GM18951 (cell line): ENCODE data around the gene MAPK9.

Experiments used
- POLR2A ChIP-seq: IDR thresholded peaks from 4 replicates; pipeline ENCODE4 v1.6.1; 2011; ENCODE audit warnings: mild to moderate bottlenecking; ENCODE audit not compliant: insufficient read length, insufficient read depth; ENCODE audit errors: extremely low read depth
- in situ Hi-C: fragments of 300-500 bp; cut with MboI; formaldehyde crosslinking; loops from one replicate; pipeline ENCODE4 v1.12.0; 2022; ENCODE audit warnings: low sequenced_read_pairs, mixed read lengths, inconsistent platforms; ENCODE audit not compliant: unreplicated experiment

The MAPK9 gene

DNA sequence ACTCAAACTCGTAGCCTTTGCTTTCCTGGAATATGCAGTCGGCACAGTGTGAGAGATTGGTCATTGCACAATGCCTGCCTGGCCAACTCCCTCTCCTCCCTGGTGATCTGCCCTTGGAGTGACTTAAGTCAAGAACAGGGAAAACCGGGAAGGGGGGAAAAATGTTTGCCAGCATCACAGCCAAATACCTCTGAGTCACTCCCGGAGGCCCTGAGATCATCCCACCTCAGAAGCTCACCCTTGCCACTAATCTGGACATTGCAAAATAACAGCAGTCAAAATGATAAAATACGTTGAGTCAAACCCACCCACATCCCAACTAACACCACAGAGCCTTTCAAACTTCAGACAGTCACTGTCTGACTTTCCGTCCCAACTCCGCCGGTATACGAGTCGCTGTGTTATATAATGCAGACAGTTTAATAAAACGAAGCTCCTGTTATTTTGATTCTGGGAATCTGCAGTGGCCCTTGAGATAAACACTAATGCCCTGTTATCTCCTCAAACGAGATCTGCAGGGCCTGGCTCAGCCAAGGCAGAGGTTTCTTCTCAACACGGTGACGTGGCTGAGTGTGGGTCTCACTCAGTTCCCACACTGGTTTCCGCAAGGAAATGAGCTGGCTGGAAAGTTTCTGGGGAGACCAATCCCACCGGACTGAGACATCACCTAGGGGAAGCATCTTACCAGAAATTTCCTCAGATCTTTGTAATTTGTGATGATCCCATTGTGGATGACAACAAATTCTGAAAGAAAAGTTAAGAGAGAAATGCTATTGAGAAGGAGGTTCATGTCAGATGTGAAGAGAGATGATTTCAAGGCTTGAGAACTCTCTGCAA is 39.1 kb upstream of the MAPK9 start:
- no peak for TF ChIP-seq POLR2A
- in situ Hi-C loops, result no loop called here

DNA sequence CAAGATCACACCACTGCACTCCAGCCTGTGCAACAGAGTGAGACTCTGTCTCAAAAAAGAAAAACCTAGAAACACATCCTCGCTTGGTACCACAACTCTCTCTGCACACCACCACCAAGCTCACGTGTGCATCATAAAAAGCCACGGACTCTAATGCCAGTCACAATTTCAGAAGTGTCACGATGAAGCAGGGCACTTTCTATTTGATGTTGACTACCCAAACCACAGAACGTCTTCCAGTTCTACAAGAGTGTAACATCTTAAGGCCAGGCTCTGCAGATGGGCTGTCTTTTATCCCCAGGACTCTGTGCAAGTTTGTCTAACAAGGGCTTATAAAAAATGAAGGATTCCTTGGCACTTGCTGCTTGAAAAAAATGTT is 38.4 kb upstream of the MAPK9 start:
- in situ Hi-C loops, result no loop called here
- TF ChIP-seq POLR2A, result no peak

DNA sequence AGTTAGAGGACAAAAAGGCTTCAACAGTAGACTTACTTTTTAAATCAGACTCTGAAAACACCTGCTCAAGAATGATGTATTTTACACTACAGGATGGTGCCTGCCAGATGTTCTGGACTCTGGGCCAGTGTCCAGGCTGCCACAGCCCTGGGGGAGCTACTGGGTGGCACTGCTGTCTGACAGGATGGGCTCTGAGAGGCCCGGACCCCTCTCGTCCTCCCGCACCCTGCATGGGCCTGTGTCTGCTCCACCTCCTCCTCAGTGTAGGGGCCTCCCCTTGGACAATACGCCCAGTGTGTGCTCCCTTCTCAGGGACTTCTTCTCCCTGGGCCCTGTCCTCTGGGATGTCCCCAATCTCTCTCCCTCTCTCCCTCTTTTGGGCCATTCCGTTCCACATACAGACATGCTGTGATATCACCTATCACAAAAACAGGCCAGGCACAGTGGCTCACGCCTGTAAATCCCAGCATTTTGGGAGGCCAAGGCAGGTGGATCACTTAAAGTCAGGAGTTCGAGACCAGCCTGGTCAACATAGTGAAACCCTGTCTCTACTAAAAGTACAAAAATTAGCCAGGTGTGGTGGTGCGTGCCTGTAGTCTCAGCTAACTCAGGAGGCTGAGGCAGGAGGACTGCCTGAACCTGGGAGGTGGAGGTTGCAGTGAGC is 37.9 kb upstream of the MAPK9 start:
- in situ Hi-C loops, result no loop called here
- TF ChIP-seq POLR2A, result no peak

DNA sequence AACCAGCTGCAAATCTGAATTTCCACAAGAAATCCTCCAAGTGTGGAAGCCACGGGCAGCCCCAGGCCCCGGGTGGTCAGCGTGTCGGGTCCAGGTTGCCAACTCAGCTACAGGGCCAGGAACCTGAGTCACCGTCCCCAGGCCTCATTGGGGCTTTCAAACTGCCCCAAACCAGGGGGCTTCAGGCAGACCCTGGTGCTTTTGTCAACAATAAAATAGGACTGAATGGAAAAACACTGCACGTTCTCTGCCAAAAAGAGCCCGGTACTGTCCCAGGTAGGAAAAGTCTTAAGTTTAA is 37.2 kb upstream of the MAPK9 start:
- in situ Hi-C loops, result no loop called here
- TF ChIP-seq POLR2A, result no peak

DNA sequence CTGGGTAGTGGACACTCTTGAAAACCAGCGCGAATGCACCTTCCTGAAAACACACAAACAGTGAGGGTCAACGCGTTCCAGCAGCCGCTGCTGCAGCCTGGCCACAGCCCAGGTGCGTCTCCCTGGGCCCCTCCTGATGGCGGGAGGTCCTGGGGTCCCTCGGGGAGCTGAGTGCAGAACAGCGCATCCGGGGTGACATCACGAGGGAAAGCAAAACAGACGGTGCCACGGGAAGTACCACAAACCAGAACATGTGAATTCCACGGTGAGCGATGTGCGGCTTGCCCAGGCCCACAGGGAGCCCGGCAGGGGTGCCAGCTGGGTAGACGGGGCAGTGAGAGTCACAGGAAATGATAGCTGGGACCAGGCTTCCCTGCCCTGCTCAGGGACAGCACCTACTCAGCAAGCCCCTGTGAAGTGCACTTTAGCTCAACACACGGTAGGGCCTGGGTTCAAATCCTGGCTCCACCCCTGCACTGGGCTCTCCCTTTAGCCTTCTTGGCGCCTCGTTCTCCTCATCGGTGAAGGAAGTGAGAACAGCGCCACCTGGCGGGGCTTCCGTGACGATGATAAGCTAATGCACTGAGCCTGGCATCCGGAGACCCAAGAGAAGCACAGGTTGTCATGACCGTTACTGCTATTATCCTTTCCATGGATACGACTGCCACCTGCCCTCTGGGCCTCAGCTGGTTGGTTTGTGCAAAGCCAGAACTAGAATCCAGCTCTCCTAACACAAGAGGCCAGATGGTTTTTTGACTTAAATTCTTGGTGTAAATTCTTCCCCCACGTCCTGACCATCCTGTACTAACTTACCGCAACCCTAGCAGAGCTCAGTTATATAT is 36.6 kb upstream of the MAPK9 start:
- TF ChIP-seq POLR2A, result no peak
- in situ Hi-C loops, result no loop called here

- in situ Hi-C loops, result no loop called here
- TF ChIP-seq POLR2A, result no peak
These were observed 35.2 kb upstream of the MAPK9 start for GRCh38 chr5:180326989-180327565.

DNA sequence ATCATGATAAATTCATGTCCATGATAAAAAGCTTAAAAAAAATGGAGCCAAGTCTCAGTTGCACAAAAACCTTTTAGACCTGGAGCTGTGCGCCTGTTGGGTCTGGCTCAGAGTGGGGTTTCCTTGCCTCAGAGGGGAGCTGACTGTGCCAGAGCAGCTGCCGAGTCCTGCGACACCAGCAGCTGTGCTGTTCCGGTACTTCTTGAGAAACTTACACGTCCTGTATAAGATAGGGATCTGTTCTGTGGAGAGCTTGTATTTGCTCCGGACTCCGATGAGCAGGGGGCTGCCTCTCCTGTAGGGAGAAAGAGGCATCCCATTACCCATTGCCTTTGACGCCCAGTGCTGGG is 32.7 kb upstream of the MAPK9 start:
- TF ChIP-seq POLR2A, result no peak
- in situ Hi-C loops, result no loop called here

- no peak for TF ChIP-seq POLR2A
- in situ Hi-C loops, result no loop called here
These were observed 32.2 kb upstream of the MAPK9 start for GRCh38 chr5:180323941-180324600.

DNA sequence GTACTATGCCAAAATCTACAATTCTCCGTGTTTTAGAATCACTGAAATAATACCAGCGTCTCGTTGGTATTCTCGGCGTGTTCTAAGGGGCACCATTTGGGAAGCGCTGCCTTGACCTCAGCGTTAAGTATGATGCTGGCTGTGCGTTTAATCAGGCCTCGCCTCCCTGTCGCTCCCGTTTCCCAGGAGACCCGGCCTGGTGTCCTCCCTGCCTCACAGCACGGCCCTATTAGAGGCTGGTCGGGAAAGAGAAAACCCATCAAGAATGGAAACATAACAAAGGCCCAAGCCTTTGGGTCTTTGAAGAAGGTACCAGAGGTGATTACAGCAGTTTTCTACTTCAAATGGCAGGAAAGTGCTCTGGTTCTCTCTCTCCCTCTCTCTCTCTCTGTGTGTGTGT is 31.3 kb upstream of the MAPK9 start:
- no peak for TF ChIP-seq POLR2A
- in situ Hi-C loops, result no loop called here

DNA sequence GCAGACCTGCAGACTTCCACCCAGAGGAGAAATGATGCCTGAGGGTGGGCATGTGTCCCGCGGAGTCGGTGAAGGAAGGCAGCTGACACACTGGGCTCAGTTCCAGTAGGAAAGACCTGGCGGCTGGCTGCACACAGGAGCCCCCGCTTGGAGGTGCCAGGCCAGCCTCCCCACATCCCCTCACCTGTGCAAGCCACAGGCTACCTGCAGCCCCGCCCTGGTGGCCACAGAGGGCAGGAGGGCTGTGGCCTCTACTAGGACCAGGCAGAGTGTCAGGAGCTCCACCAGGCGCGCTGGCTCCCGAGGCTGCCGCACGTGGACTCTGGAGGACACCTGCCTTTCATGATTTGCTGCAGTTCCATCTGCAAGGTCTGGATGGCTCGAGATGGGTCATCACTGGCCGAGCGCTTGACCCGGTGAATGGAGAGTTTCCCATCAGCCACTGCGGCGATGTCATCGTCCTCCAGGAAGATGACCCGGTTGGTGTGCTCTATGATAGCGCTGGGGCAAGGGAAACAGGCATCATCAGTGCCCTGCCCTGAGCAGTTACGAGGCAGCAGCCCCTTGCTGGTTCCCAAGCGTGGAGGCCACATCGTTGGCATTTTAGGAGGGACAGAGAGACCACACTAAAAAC is 26.7 kb upstream of the MAPK9 start:
- no peak for TF ChIP-seq POLR2A
- in situ Hi-C loops, result no loop called here

DNA sequence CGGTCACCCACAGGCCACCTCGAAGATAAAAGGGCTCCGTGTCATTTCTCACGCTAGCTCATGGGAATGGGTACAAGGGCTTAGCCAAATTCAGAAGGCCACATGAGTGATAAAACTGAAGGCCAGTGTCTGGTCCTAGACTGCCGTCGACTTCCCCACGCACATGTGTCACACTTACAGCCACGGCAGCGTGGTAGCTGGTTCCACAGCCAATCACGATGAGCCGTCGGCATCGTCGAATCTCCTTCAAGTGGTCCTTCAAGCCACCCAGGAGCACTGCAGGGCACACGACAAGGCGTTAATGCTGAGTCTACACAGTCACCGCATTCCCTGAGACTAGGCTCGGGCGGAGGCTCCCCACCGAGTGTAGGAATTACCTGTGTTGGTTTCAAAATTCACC is 24.7 kb upstream of the MAPK9 start:
- in situ Hi-C loops, result no loop called here
- TF ChIP-seq POLR2A, result no peak

GRCh38 chr5:180315762-180316212 is 23.9 kb upstream of the MAPK9 start:
- no peak for TF ChIP-seq POLR2A
- in situ Hi-C loops, result no loop called here

- TF ChIP-seq POLR2A, result peak; percentile 51
- in situ Hi-C loops, result no loop called here
These were observed 22.0 kb upstream of the MAPK9 start for GRCh38 chr5:180313677-180314505.
